ENCODE data around the gene NHLRC4. TPM values are rescaled to one million over a fixed set of nuclear protein-coding genes. Genes with fewer than 3 reads are reported as not detected.

The NHLRC4 gene
- total and polyA plus RNA-seq, 2 of the 13 experiments (the other 11 are each of a cell fraction or from before 2014, with no cell fraction given) = 0.40 to 0.59 TPM

DNA sequence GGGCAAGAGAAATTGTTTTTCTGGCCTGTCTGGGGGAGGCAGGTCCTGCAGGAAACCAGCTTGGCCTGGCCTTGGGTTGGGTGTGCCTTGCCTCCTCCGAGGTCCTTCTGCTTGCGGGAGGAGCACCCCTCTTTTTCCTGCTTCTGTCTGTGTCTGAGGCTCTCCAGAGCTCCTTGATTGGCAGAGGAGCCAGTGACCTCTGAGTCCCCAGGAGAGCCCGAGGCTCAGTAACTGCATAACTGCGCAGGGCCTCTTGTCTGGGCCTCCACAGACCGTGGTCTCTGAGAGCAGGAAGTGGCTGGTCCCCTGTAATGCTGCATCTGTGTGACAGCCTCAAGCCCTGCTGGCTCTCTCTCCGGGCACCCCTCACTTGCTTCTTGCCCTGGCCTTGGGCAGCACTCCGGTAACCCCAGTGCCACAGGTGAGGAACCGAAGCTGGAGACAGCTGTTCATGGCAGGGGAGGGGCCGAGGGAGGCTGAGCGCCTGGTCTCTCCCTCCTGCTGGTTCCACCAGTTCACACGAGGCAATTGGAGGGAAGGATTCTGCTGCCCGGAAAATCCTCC, 37.7 kb upstream of the NHLRC4 start (continued):
- TF ChIP-seq, protein P1, sequence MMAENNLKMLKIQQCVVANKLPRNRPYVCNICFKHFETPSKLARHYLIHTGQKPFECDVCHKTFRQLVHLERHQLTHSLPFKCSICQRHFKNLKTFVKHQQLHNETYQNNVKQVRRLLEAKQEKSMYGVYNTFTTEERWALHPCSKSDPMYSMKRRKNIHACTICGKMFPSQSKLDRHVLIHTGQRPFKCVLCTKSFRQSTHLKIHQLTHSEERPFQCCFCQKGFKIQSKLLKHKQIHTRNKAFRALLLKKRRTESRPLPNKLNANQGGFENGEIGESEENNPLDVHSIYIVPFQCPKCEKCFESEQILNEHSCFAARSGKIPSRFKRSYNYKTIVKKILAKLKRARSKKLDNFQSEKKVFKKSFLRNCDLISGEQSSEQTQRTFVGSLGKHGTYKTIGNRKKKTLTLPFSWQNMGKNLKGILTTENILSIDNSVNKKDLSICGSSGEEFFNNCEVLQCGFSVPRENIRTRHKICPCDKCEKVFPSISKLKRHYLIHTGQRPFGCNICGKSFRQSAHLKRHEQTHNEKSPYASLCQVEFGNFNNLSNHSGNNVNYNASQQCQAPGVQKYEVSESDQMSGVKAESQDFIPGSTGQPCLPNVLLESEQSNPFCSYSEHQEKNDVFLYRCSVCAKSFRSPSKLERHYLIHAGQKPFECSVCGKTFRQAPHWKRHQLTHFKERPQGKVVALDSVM (CRISPR knock-in tag; IDR thresholded peaks at IDR 0.05) = peak; percentile 89
- no peak for TF ChIP-seq ZNF282 (IDR thresholded peaks at IDR 0.05; ENCODE audit: partially characterized antibody)
- TF ChIP-seq SIN3A (IDR thresholded peaks at IDR 0.05; ENCODE audit: borderline replicate concordance, low read depth, low read length) = 0 out of 2 replicates have a peak, but pooled peaks have one; percentile 6
- TF ChIP-seq CHCHD3 (CRISPR knock-in tag; IDR thresholded peaks at IDR 0.05) = no peak

DNA sequence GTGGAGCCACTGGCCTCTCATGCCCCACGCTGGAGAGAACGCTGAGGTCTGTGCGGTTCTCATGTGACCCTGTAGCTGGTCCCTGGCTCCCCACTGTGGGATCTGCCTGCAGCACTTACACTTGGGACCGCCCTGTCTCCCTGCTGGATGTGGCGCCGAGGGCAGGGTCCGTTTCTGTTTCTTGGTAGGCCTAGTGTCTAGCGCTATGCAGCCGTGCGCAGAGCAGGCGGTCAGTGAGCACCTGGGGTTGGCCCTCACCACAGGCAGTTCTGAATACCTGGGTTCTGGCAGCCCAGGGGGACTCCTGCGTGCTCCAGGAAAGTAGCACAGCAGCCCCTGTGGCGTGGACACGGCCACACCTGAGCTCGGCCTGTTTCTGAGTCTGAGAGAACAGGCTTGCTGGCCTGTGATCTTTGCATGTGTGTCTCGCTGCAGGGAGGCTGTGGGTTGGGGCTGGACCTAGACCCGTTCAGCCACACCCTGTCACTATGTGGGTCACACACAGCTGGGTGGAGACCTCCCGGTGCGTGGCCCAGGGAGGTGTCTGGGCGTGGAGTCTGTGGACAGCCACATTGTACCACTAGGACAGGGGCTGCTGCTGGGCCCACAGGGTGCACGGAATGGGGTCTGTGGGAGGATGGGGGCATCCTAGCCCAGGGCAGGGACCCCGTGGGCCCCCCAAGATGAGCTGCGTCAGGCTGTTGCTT, 36.5 kb upstream of the NHLRC4 start:
- Histone ChIP-seq H2AFZ (ENCODE audit: low read length) (no peak overlapping the region), H3K79me2 (ENCODE audit: insufficient read depth, low read length) (peaks cover 84% of the 10 kb centered on the region), H4K20me1 (ENCODE audit: insufficient read depth, low read length) (peaks cover 18% of the 10 kb centered on the region; the same call in 1 of the 2 replicates), H3K4me2 (ENCODE audit: low read depth, low read length) (peak overlapping the region; percentile 91; the same call in 1 of the 2 replicates), H3K4me3 (replicated peaks in 1 of 3; ENCODE audit: insufficient read depth in 1 of 3, low read depth in 2 of 3, low read length in 3 of 3) (peak overlapping the region in 2 of 3 experiments; percentile 12 to 96; a peak in 3 of 6 replicates), H3K9me3 (ENCODE audit: low read length) (no peaks in the 10 kb centered on the region), H3K27ac (ENCODE audit: extremely low read length, insufficient read depth, low read length) (no peak overlapping the region), H3K9ac (ENCODE audit: insufficient read depth, low read depth, low read length) (no peak overlapping the region), H3K36me3 (replicated peaks in 1 of 2; ENCODE audit: control insufficient read depth in 1 of 2, insufficient read depth in 2 of 2, low read length in 2 of 2) (peaks cover 2 to 3% of the 10 kb centered on the region in 2 experiments; a peak in 2 of 5 replicates), H3K4me1 (ENCODE audit: insufficient read depth, low read length) (peaks cover 67% of the 10 kb centered on the region), H3K27me3 (ENCODE audit: control insufficient read depth in 1 of 2, insufficient read depth in 2 of 2, low read length in 2 of 2) (no peaks in the 10 kb centered on the region; a peak in 1 of 5 replicates)
- intact Hi-C loops (cut with micrococcal nuclease; ENCODE audit: unreplicated experiment) = loop anchor here (5.0 kb wide), 1 partner anchor 37 kb away; the partner anchor contains the start of genes NHLRC4 and PIGQ
- POLR2A ChIA-PET = interaction anchor here (1.6 kb wide), 1 partner anchor 13 kb away, joined by 6 read pairs; no protein-coding TSS in a partner anchor
- DNase-seq (ENCODE audit: low spot score) (no peak), ATAC-seq (no peak), FAIRE-seq (no peak)
- 100% methylated on average over 1 of the region's 23 CpGs for WGBS (ENCODE audit: low lambda C conversion rate)
- in situ Hi-C loops (cut with HindIII; ENCODE audit: extremely low pct_ligation_motif_present, low pct_unique_long_range_greater_than_20kb) = no loop called here
- no TSS peak for BruUV-seq (replicated peaks)
- CTCF ChIA-PET (ENCODE audit: low intra/inter-chr PET ratio, low total read pairs) = no interaction called here
- TF ChIP-seq ZNF3 (CRISPR knock-in tag; IDR thresholded peaks at IDR 0.05) (no peak), FOSL1 (CRISPR knock-in tag; IDR thresholded peaks at IDR 0.05; ENCODE audit: borderline replicate concordance) (no peak), NR3C1 (CRISPR knock-in tag; IDR thresholded peaks at IDR 0.05) (no peak), XBP1 (CRISPR knock-in tag; IDR thresholded peaks at IDR 0.05) (no peak), ZC3H13 (CRISPR knock-in tag; IDR thresholded peaks at IDR 0.05) (no peak), KLF6 (CRISPR knock-in tag; IDR thresholded peaks at IDR 0.05) (no peak), ZKSCAN1 (IDR thresholded peaks at IDR 0.05; ENCODE audit: low read length) (no peak), ZNF652 (CRISPR knock-in tag; IDR thresholded peaks at IDR 0.05; ENCODE audit: borderline replicate concordance, low read depth) (no peak), ZNF598 (CRISPR knock-in tag; IDR thresholded peaks at IDR 0.05; ENCODE audit: borderline replicate concordance) (no peak), ZNF331 (CRISPR knock-in tag; IDR thresholded peaks at IDR 0.05) (no peak), ZNF747 (CRISPR knock-in tag; IDR thresholded peaks at IDR 0.05; ENCODE audit: borderline replicate concordance) (no peak)
- TF ChIP-seq, protein P2, sequence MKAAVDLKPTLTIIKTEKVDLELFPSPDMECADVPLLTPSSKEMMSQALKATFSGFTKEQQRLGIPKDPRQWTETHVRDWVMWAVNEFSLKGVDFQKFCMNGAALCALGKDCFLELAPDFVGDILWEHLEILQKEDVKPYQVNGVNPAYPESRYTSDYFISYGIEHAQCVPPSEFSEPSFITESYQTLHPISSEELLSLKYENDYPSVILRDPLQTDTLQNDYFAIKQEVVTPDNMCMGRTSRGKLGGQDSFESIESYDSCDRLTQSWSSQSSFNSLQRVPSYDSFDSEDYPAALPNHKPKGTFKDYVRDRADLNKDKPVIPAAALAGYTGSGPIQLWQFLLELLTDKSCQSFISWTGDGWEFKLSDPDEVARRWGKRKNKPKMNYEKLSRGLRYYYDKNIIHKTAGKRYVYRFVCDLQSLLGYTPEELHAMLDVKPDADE (CRISPR knock-in tag; IDR thresholded peaks at IDR 0.05) = no peak
- TF ChIP-seq, protein P3, sequence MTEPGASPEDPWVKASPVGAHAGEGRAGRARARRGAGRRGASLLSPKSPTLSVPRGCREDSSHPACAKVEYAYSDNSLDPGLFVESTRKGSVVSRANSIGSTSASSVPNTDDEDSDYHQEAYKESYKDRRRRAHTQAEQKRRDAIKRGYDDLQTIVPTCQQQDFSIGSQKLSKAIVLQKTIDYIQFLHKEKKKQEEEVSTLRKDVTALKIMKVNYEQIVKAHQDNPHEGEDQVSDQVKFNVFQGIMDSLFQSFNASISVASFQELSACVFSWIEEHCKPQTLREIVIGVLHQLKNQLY (CRISPR knock-in tag; IDR thresholded peaks at IDR 0.05) = no peak
- TF ChIP-seq, protein P4, sequence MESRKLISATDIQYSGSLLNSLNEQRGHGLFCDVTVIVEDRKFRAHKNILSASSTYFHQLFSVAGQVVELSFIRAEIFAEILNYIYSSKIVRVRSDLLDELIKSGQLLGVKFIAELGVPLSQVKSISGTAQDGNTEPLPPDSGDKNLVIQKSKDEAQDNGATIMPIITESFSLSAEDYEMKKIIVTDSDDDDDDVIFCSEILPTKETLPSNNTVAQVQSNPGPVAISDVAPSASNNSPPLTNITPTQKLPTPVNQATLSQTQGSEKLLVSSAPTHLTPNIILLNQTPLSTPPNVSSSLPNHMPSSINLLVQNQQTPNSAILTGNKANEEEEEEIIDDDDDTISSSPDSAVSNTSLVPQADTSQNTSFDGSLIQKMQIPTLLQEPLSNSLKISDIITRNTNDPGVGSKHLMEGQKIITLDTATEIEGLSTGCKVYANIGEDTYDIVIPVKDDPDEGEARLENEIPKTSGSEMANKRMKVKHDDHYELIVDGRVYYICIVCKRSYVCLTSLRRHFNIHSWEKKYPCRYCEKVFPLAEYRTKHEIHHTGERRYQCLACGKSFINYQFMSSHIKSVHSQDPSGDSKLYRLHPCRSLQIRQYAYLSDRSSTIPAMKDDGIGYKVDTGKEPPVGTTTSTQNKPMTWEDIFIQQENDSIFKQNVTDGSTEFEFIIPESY (CRISPR knock-in tag; IDR thresholded peaks at IDR 0.05) = peak; percentile 77
